ENCODE measurements around the gene PRSS8.

GRCh38 chr16:31085873-31086628 is 49.5 kb downstream of the PRSS8 start:
- TF ChIP-seq CEBPB (IDR thresholded peaks at IDR 0.05) (no peak), MAX (IDR thresholded peaks at IDR 0.05) (no peak), YY1 (IDR thresholded peaks at IDR 0.05; ENCODE audit: low read depth) (no peak), TCF12 (IDR thresholded peaks at IDR 0.05; ENCODE audit: low read depth) (no peak), NFIC (IDR thresholded peaks at IDR 0.05) (no peak), EP300 (IDR thresholded peaks at IDR 0.05; ENCODE audit: borderline replicate concordance) (no peak), CREB1 (IDR thresholded peaks at IDR 0.05; ENCODE audit: low read depth) (no peak), RAD21 (IDR thresholded peaks at IDR 0.05; ENCODE audit: low read depth) (no peak), EGR1 (IDR thresholded peaks at IDR 0.05) (no peak), TEAD4 (IDR thresholded peaks at IDR 0.05) (no peak), REST (IDR thresholded peaks at IDR 0.05; ENCODE audit: low read depth) (no peak), ZBTB7A (IDR thresholded peaks at IDR 0.05; ENCODE audit: low read depth) (no peak)
